Measurements from ENCODE around the gene CXCL3.

Gene CXCL3

GRCh38 chr4:74023709-74024108 lies 14.8 kb downstream of the CXCL3 start:
- in situ Hi-C loops (cut with HindIII; ENCODE audit: low pct_ligation_motif_present, low pct_unique_long_range_greater_than_20kb, low sequenced_read_pairs): no loop called here
- no peak for DNase-seq

DNA sequence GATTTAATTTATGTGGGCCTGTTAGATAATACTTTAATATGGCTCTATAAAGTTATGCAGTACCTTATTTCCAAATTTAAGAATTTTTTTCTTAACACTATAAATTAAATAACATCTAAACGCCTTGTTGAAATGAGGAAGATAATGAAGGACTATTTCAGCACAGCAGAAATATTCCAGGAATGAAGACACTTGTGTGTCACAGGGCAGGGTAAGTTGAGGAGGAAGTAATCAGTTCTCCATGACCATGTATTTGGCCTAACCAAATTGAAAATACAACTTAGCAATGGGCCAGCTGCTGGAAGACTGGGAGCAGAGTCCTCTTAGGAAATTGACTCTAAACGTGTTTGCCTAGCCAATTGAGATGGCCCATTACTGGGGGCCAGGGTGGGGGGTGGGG lies 16.9 kb downstream of the CXCL3 start:
- DNase-seq: no peak
- in situ Hi-C loops (cut with HindIII; ENCODE audit: low pct_ligation_motif_present, low pct_unique_long_range_greater_than_20kb, low sequenced_read_pairs): no loop called here

DNA sequence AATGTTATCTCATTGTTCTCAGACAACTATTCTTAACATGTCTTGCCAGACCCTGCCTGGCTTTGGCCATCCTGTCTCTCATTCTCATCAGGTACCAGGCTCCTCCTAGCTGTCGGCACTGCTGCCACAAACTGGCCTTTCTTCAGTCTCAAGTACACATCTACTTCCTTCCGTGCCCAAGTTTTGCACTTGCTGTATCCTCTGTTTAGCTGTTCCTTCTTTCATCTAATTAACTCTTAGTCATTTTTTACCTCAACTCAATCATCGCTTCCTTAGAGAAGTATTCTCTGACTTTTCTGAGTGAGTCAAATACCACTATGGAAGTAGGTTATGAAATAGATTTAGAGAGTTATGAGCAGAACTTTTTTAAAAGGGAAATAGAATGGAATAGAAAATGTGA lies 19.7 kb downstream of the CXCL3 start:
- DNase-seq: no peak
- in situ Hi-C loops (cut with HindIII; ENCODE audit: low pct_ligation_motif_present, low pct_unique_long_range_greater_than_20kb, low sequenced_read_pairs): no loop called here

GRCh38 chr4:74018116-74018515 lies 20.4 kb downstream of the CXCL3 start:
- in situ Hi-C loops (cut with HindIII; ENCODE audit: low pct_ligation_motif_present, low pct_unique_long_range_greater_than_20kb, low sequenced_read_pairs): no loop called here
- no peak for DNase-seq

DNA sequence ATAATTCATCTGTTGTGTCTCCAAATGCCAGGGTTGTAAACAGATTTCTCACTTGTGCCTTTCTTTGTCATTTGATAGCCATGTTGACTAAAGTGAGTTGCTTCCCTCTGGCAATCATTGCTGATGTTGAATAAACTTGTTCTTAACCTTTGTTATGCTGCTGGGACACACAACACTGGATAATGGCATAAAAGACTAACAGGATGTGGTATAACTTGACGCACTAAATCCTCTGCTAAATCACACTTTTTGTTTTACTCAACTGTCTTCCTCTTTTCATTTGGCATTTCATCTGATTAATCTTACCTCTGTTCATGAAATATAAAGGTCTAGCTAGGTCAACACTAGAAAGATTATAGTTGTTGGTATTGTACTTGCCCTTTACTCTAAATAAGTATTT lies 22.4 kb downstream of the CXCL3 start:
- in situ Hi-C loops (cut with HindIII; ENCODE audit: low pct_ligation_motif_present, low pct_unique_long_range_greater_than_20kb, low sequenced_read_pairs): no loop called here
- DNase-seq: no peak

DNA sequence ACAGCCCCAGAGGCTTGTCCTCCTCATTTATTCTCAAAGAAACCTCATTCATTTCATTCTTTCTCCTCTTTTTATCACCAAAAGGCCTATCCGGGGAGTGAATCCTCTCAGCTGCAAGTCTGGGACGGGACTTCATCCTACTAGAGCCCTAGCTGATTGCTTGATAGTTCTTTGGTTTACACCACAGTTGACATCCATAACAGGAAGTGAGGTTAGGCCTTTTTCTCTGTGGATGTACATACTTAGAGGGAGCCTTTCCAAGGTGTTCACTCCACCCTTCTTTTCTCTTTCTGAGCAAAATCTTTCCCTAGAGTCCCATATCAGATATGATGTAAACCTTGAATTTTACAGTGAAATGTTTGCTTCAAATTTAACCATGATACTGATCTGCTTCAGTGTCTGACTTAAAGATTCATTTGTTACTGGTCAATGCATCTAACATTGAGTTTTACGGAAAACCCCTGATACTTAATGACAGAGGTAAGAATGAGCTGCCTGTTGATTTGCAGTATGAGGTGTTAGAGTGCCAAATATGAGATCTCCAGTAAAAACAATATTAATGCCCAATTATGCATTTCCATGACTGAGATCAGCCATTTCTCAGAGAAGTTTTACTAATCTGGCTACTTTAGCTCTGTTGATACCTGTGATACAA lies 23.2 kb downstream of the CXCL3 start:
- in situ Hi-C loops (cut with HindIII; ENCODE audit: low pct_ligation_motif_present, low pct_unique_long_range_greater_than_20kb, low sequenced_read_pairs): no loop called here
- no peak for DNase-seq

DNA sequence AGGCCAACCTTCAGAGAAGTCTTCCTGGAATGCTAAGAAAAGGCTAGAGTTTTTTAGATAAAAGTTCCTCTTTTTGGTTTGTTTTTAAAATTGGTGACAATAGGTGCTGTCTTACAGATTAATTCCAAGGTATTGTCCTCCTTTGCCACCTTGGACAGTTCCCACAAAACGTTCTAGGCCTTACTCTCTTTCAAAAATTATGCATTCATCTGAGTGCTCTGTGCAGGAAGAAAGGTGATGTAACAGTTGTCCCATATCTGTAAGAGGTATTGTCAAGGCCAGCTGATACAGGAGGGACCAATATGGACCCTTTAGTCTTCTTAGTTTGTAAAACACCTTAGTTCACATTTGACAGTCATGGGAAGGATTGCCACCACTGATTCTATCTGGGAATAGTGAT lies 24.2 kb downstream of the CXCL3 start:
- no peak for DNase-seq
- in situ Hi-C loops (cut with HindIII; ENCODE audit: low pct_ligation_motif_present, low pct_unique_long_range_greater_than_20kb, low sequenced_read_pairs): no loop called here

GRCh38 chr4:74013264-74013663 lies 25.2 kb downstream of the CXCL3 start:
- in situ Hi-C loops (cut with HindIII; ENCODE audit: low pct_ligation_motif_present, low pct_unique_long_range_greater_than_20kb, low sequenced_read_pairs): no loop called here
- DNase-seq: no peak

- in situ Hi-C loops (cut with HindIII; ENCODE audit: low pct_ligation_motif_present, low pct_unique_long_range_greater_than_20kb, low sequenced_read_pairs): no loop called here
These were observed 26.4 kb downstream of the CXCL3 start for GRCh38 chr4:74012130-74012529.

GRCh38 chr4:74009307-74009706 lies 29.2 kb downstream of the CXCL3 start:
- no peak for DNase-seq
- in situ Hi-C loops (cut with HindIII; ENCODE audit: low pct_ligation_motif_present, low pct_unique_long_range_greater_than_20kb, low sequenced_read_pairs): no loop called here

More at GRCh38 chr4:74012130-74012529, 26.4 kb downstream of the CXCL3 start:
- no peak for DNase-seq

GRCh38 chr4:74006009-74006476 lies 32.4 kb downstream of the CXCL3 start:
- in situ Hi-C loops (cut with HindIII; ENCODE audit: low pct_ligation_motif_present, low pct_unique_long_range_greater_than_20kb, low sequenced_read_pairs): no loop called here
- DNase-seq: peak; percentile 70

DNA sequence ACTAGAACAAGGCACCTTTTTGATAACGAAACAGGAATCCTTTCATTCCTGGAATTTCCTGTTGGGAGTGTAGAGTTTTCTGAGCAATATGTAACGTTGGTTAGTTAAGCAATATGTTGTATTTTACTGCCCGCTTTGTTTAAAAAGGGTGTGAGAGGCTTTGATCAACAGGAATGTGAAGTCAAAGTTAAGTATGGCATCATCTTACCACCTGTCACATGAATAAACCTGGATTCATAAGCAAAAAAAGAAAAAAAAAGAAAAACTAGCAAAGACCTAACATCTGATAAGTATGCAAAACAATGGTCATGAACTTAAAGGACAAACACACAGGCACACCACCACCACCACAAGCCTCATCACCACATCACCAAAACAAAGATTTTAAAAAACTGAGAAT lies 33.0 kb downstream of the CXCL3 start:
- DNase-seq: peak; percentile 49
- in situ Hi-C loops (cut with HindIII; ENCODE audit: low pct_ligation_motif_present, low pct_unique_long_range_greater_than_20kb, low sequenced_read_pairs): no loop called here

DNA sequence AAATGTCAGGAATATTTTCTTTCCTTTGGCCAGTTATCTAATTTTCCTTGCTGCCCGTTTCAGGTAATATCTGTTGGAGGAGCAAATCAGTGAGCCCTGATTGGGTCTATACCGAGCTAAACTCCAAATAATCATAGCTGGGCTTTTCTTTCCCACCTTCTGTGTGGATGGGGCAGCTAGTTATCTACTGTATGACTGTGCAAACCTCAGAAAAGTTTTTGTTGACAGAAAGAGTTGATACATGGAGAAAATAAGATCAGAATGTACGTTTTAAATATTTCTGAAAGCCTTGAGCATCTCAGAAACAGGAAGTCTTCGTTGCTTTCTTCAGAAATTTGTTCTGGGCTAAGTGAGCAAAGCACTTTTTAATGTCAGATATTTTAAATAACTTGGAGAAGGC lies 33.8 kb downstream of the CXCL3 start:
- in situ Hi-C loops (cut with HindIII; ENCODE audit: low pct_ligation_motif_present, low pct_unique_long_range_greater_than_20kb, low sequenced_read_pairs): no loop called here
- no peak for DNase-seq

DNA sequence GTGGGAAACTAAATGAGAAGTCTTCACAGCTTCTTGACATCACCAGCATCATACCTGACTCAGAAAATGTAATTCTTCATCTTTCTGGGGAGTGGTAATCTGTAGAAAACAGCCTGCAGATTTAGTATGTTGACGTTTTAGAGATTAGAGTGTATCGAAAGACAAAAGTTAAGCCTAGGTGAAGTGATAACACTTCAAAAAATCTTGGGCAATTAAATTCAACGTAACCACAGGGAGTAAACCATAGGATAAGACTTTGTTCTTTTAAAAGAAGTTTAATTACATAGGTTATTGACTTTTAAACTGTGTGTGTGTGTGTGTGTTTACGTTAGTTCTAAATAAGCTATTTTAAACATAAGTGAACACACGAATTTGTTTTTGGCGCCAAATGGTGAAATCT lies 38.2 kb downstream of the CXCL3 start:
- in situ Hi-C loops (cut with HindIII; ENCODE audit: low pct_ligation_motif_present, low pct_unique_long_range_greater_than_20kb, low sequenced_read_pairs): no loop called here
- DNase-seq: no peak

DNA sequence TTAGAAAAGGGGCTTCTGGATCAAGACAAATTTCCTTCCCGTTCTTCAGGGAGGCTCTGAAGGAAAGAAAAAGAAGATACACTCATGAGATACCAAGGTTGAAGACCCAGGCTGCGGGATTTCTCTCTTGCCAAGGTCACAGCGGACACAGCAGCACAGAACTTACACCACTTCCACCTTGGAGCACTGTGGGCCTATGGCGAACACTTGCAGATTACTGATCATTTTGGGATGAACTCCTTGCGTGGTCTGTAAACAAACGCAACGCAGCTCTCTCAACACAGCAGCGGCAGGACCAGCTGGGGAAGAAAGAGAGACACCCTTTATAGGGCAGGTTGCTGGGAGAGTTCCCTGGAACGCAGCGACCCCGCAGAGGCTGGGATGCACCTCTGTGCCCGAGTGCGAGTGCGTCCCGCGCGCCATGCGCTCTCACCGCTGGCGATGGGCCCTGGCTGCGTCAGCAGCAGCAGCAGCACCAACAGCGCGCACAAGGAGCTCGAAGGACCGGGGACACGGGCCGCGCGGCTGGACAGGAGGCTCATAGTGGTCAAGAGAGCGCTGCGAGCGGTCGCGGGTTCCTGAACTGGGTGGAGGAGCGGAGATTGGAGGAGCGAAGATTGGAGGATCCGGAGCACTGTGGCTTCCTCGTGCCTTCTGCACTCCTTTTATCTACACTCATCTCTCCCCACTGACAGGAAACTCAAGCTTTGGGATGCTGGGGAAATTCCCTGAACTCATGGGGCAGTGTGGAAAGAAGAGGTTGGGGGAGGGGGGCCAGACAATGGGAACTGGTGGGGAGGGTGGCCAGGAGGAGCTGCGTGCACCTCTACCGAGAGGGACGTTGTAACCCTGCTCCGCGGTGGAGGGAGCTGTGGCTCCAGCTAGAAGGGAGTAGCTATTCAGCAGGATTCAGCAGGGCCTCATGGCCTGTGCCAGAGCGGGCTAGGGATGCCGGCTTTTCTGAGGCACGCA lies 40.2 kb downstream of the CXCL3 start, which contains the start of gene CXCL5:
Gene CXCL5, minus strand, starts transcription at position 638 of the 972 bp plus-strand sequence. Its CDS starts 96 bp downstream, at position 542.
- in situ Hi-C loops (cut with HindIII; ENCODE audit: low pct_ligation_motif_present, low pct_unique_long_range_greater_than_20kb, low sequenced_read_pairs): no loop called here
- DNase-seq: no peak

DNA sequence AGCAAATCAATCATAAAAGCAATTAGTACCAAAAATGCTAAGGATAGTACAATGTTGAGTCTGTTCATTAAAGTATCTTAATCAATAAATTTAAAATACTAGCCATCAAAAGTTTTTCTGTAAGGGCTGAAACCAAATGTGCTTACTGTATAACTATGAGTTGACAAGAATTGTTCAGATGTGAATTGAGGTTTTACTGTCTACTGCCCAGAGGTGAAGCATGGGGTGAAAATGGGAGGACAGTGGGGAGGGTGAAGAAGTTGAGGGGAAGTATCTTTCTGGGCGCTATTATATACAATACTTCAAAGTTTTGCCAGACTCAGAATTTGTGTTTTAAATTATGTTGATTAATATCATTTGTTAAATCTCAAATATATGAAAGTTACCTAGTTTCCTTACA lies 46.4 kb downstream of the CXCL3 start:
- DNase-seq: no peak
- in situ Hi-C loops (cut with HindIII; ENCODE audit: low pct_ligation_motif_present, low pct_unique_long_range_greater_than_20kb, low sequenced_read_pairs): no loop called here

- DNase-seq: no peak
- in situ Hi-C loops (cut with HindIII; ENCODE audit: low pct_ligation_motif_present, low pct_unique_long_range_greater_than_20kb, low sequenced_read_pairs): no loop called here
These were observed 46.8 kb downstream of the CXCL3 start for GRCh38 chr4:73991742-73992000.

GRCh38 chr4:73990988-73991741 lies 47.3 kb downstream of the CXCL3 start:
- in situ Hi-C loops (cut with HindIII; ENCODE audit: low pct_ligation_motif_present, low pct_unique_long_range_greater_than_20kb, low sequenced_read_pairs): no loop called here
- no peak for DNase-seq

DNA sequence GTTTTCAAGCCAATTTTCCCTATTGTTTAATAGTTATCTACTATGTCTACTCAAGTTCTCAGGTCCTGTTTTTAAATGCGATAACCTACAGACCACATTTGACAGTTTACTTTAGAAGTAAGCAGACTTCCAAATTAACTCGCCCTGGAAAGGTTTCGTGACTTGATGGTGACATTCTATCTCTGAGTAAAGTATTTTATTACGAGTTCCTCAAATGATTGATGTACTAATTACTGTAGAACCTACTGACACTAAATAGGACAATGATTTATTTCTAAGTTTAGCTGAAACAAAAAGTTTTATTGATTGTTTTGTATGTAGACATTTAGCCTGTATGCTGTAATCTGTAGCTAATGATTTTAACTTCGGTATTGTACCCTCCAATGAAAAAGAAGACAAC lies 48.6 kb downstream of the CXCL3 start:
- no peak for DNase-seq
- in situ Hi-C loops (cut with HindIII; ENCODE audit: low pct_ligation_motif_present, low pct_unique_long_range_greater_than_20kb, low sequenced_read_pairs): no loop called here
